ENCODE measurements around the gene HLA-DOA. TPM values are rescaled to one million over a fixed set of nuclear protein-coding genes. Genes with fewer than 3 reads are reported as not detected.

Gene HLA-DOA
- total and polyA plus RNA-seq, 2 of the 8 experiments (the other 6 are each of a cell fraction or from before 2014, with no cell fraction given) = 23.7 to 89.0 TPM

- Histone ChIP-seq H4K8ac (ENCODE audit: extremely low read depth, insufficient read depth, low read length) (no peak overlapping the region), H3K27ac (ENCODE audit: low read depth, low read length) (no peak overlapping the region), H2BK120ac (replicated peaks; ENCODE audit: low read depth, low read length) (no peak overlapping the region), H3K4me3 (ENCODE audit: extremely low read depth in 1 of 4, insufficient read depth in 2 of 4, low read depth in 3 of 4, low read length in 4 of 4) (no peak overlapping the region), H3K36me3 (ENCODE audit: control insufficient read depth in 2 of 4, insufficient read depth in 4 of 4, low read length in 3 of 4) (no peaks in the 10 kb centered on the region), H4K91ac (replicated peaks; ENCODE audit: insufficient read length, low read length) (no peak overlapping the region), H4K20me1 (replicated peaks in 1 of 2; ENCODE audit: control insufficient read depth in 1 of 2, insufficient read depth in 2 of 2, low read length in 2 of 2) (no peaks in the 10 kb centered on the region), H3K23ac (ENCODE audit: insufficient read length) (no peak overlapping the region), H3K23me2 (ENCODE audit: low read depth, low read length) (no peaks in the 10 kb centered on the region), H3K56ac (replicated peaks; ENCODE audit: insufficient read length, low read depth, low read length) (no peak overlapping the region), H3K79me1 (ENCODE audit: low read depth, low read length) (no peaks in the 10 kb centered on the region), H3K9ac (replicated peaks in 1 of 4; ENCODE audit: extremely low read depth in 1 of 4, low read depth in 3 of 4, low read length in 3 of 4) (no peak overlapping the region), H3K27me3 (replicated peaks in 1 of 4; ENCODE audit: control insufficient read depth in 3 of 4, extremely low read depth in 1 of 4, insufficient read depth in 3 of 4, low read length in 3 of 4) (no peaks in the 10 kb centered on the region), H2AFZ (ENCODE audit: low read length) (no peak overlapping the region), H3K79me2 (ENCODE audit: control insufficient read depth in 1 of 2, insufficient read depth in 2 of 2, low read length in 2 of 2) (no peaks in the 10 kb centered on the region), H3K9me3 (ENCODE audit: insufficient read depth in 2 of 2, low read depth in 1 of 2, low read length in 1 of 2) (no peaks in the 10 kb centered on the region), H2AK5ac (ENCODE audit: low read depth, low read length) (no peak overlapping the region), H3K14ac (ENCODE audit: insufficient read length) (no peak overlapping the region), H2BK15ac (ENCODE audit: low read length) (no peak overlapping the region), H3K4ac (replicated peaks; ENCODE audit: insufficient read length, low read depth, low read length) (no peak overlapping the region), H2BK5ac (ENCODE audit: low read depth, low read length) (no peak overlapping the region), H2BK20ac (ENCODE audit: low read length) (no peak overlapping the region), H3K4me2 (ENCODE audit: insufficient read depth in 1 of 2, low read depth in 2 of 2, low read length in 2 of 2) (no peak overlapping the region), H2BK12ac (ENCODE audit: low read depth, low read length) (no peak overlapping the region), H4K5ac (ENCODE audit: insufficient read length, low read depth, low read length) (no peak overlapping the region), H3K4me1 (replicated peaks in 1 of 4; ENCODE audit: control insufficient read depth in 3 of 4, insufficient read depth in 4 of 4, low read length in 3 of 4) (no peaks in the 10 kb centered on the region), H3K18ac (ENCODE audit: extremely low read depth, low read length) (no peak overlapping the region)
- FAIRE-seq (no peak), DNase-seq (ENCODE audit: low read depth in 1 of 2, low spot score in 2 of 2) (no peak)
- ChIA-PET CTCF (ENCODE audit: partially characterized antibody) (interaction anchor here (0.9 kb wide), 1 partner anchor 26 kb away, joined by 3 read pairs; no protein-coding TSS in a partner anchor), POLR2A (ENCODE audit: partially characterized antibody) (interaction anchor here (0.7 kb wide), 1 partner anchor 100 kb away, joined by 3 read pairs; no protein-coding TSS in a partner anchor)
- 76% methylated on average over 3 of the region's 3 CpGs; no CpG with 5 or more reads in 1 of the 2 experiments for WGBS, 2 experiments (ENCODE audit: extremely low coverage in 1 of 2, insufficient coverage in 1 of 2, insufficient read length in 1 of 2, insufficient replicate concordance in 2 of 2, low coverage in 1 of 2, low lambda C conversion rate in 2 of 2, missing lambda C conversion rate in 1 of 2)
- TF ChIP-seq EGR1 (IDR thresholded peaks at IDR 0.05; ENCODE audit: borderline replicate concordance, low read depth, low read length) = no peak
- no peak for TF ChIP-seq TAF1 (IDR thresholded peaks at IDR 0.05; ENCODE audit: low read depth, low read length)
- TF ChIP-seq TBP (IDR thresholded peaks at IDR 0.05; ENCODE audit: low read depth, low read length) = no peak
- no peak for TF ChIP-seq CHD1 (IDR thresholded peaks at IDR 0.05; ENCODE audit: low read depth, low read length)
- TF ChIP-seq PHF8 (conservative IDR thresholded peaks at IDR 0.05; ENCODE audit: low read depth, low read length) = no peak
Measured at GRCh38 chr6:33023536-33023935, 14.1 kb upstream of the HLA-DOA start.

Measured in H1 (cell line).